Measurements from ENCODE around the gene WRAP53. TPM values are rescaled to one million over a fixed set of nuclear protein-coding genes. Genes with fewer than 3 reads are reported as not detected.

Gene WRAP53
- total RNA-seq, 2 donors from 2014 or later, result 3.7 to 6.1 TPM

DNA sequence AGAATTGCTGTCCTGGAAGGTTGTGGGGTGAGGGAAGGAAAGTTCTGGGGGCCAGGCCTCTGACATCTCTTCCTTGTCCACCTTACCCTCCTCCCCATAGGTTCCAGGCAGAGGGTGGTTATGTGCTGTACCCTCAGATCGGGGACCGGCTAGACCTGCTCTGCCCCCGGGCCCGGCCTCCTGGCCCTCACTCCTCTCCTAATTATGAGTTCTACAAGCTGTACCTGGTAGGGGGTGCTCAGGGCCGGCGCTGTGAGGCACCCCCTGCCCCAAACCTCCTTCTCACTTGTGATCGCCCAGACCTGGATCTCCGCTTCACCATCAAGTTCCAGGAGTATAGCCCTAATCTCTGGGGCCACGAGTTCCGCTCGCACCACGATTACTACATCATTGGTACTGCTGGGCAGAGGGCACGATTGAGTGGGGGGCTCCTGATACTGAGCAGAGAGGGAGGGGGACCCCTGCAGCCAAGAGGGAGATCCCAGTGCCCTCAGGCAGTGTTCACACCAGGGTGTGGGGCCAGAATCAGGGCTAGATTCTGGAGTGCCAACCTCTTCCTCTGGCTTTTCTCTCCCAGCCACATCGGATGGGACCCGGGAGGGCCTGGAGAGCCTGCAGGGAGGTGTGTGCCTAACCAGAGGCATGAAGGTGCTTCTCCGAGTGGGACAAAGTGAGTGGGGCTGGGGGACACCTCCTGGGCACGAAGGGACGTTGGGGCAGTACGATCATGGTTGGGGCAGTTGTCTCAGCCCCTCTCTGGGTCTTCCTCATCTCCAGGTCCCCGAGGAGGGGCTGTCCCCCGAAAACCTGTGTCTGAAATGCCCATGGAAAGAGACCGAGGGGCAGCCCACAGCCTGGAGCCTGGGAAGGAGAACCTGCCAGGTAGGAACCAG is 19.8 kb downstream of the WRAP53 start:
- TF ChIP-seq, protein P1, sequence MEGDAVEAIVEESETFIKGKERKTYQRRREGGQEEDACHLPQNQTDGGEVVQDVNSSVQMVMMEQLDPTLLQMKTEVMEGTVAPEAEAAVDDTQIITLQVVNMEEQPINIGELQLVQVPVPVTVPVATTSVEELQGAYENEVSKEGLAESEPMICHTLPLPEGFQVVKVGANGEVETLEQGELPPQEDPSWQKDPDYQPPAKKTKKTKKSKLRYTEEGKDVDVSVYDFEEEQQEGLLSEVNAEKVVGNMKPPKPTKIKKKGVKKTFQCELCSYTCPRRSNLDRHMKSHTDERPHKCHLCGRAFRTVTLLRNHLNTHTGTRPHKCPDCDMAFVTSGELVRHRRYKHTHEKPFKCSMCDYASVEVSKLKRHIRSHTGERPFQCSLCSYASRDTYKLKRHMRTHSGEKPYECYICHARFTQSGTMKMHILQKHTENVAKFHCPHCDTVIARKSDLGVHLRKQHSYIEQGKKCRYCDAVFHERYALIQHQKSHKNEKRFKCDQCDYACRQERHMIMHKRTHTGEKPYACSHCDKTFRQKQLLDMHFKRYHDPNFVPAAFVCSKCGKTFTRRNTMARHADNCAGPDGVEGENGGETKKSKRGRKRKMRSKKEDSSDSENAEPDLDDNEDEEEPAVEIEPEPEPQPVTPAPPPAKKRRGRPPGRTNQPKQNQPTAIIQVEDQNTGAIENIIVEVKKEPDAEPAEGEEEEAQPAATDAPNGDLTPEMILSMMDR (IDR thresholded peaks at IDR 0.05), result no peak
- no peaks in the 10 kb centered on the region for H3K9me3 ChIP-seq
- H3K27me3 ChIP-seq, result peaks cover 0 to 14% of the 10 kb centered on the region in 2 donors
- peaks cover 0 to 20% of the 10 kb centered on the region in 2 donors for H3K4me1 ChIP-seq
- H3K4me3 ChIP-seq, result no peak overlapping the region
- H3K27ac ChIP-seq, result no peak overlapping the region
- DNase-seq (ENCODE audit: low spot score), result no peak
- no peaks in the 10 kb centered on the region for H3K36me3 ChIP-seq

DNA sequence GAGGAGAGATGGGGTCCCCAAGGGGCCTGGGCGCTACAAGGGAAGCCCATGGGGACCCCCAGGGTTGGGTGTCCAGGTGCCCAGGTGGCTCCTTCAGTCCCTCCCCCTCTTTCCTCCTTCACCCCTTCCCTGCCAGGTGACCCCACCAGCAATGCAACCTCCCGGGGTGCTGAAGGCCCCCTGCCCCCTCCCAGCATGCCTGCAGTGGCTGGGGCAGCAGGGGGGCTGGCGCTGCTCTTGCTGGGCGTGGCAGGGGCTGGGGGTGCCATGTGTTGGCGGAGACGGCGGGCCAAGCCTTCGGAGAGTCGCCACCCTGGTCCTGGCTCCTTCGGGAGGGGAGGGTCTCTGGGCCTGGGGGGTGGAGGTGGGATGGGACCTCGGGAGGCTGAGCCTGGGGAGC is 20.8 kb downstream of the WRAP53 start:
- Histone ChIP-seq H3K9me3 (no peaks in the 10 kb centered on the region), H3K27me3 (peaks cover 0 to 14% of the 10 kb centered on the region in 2 donors), H3K4me3 (no peak overlapping the region), H3K27ac (no peak overlapping the region), H3K4me1 (peaks cover 0 to 15% of the 10 kb centered on the region in 2 donors), H3K36me3 (no peaks in the 10 kb centered on the region)
- TF ChIP-seq, protein P1 (IDR thresholded peaks at IDR 0.05), result no peak
- DNase-seq (ENCODE audit: low spot score), result no peak

DNA sequence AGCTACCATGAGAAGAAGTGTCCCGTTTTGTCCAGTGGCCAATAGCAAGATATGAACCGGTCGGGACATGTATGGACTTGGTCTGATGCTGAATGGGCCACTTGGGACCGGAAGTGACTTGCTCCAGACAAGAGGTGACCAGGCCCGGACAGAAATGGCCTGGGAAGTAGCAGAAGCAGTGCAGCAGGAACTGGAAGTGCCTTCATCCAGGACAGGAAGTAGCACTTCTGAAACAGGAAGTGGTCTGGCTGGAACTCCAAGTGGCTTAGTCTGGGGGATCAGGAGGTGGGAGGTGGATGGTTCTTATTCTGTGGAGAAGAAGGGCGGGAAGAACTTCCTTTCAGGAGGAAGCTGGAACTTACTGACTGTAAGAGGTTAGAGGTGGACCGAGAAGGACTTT is 22.0 kb downstream of the WRAP53 start:
- H3K27ac ChIP-seq, result no peak overlapping the region
- H3K4me1 ChIP-seq, result peaks cover 0 to 2% of the 10 kb centered on the region in 2 donors
- no peaks in the 10 kb centered on the region for H3K9me3 ChIP-seq
- TF ChIP-seq, protein P1 (IDR thresholded peaks at IDR 0.05), result no peak
- H3K36me3 ChIP-seq, result no peaks in the 10 kb centered on the region
- no peak overlapping the region for H3K4me3 ChIP-seq
- peaks cover 0 to 4% of the 10 kb centered on the region in 2 donors for H3K27me3 ChIP-seq
- DNase-seq (ENCODE audit: low spot score), result no peak

DNA sequence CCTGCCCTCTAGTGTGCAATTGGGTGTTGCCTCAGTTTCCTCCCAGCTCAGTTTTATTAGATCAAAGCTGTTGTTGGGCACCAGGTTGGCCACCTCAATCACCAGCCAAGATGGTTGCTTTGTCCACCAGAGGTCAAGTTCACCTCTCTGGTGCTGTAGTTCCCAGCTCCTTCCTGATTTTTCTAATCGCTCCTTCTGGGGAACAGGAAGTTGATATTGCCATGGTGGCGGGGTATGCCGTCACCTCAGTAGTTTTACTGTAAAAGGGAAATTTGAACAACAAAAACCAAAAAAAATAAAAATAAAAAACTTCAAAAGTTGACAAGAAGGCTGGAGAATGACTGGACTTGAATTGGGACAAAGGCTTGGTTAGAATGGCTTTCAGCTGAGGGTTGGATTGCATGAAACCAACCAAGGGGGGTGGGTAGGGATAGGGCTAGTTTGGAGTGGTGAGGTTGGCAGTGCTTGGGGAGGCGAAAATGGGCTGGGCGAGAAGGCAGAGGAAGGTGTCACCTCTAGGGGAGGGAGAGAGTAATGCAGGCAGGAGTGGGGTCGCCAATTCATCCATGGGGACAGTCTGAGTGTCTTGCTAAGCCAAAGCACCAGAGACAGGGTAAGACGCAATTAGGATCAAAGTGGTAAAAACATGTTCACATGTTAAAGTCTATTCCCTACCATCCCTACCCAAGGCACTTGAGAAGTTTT is 22.9 kb downstream of the WRAP53 start:
- H3K4me3 ChIP-seq, result no peak overlapping the region
- no peak for DNase-seq (ENCODE audit: low spot score)
- H3K27ac ChIP-seq, result no peak overlapping the region
- no peaks in the 10 kb centered on the region for H3K9me3 ChIP-seq
- H3K27me3 ChIP-seq, result no peaks in the 10 kb centered on the region
- H3K4me1 ChIP-seq, result peaks cover 0 to 2% of the 10 kb centered on the region in 2 donors
- H3K36me3 ChIP-seq, result no peaks in the 10 kb centered on the region
- TF ChIP-seq, protein P1 (IDR thresholded peaks at IDR 0.05), result no peak

DNA sequence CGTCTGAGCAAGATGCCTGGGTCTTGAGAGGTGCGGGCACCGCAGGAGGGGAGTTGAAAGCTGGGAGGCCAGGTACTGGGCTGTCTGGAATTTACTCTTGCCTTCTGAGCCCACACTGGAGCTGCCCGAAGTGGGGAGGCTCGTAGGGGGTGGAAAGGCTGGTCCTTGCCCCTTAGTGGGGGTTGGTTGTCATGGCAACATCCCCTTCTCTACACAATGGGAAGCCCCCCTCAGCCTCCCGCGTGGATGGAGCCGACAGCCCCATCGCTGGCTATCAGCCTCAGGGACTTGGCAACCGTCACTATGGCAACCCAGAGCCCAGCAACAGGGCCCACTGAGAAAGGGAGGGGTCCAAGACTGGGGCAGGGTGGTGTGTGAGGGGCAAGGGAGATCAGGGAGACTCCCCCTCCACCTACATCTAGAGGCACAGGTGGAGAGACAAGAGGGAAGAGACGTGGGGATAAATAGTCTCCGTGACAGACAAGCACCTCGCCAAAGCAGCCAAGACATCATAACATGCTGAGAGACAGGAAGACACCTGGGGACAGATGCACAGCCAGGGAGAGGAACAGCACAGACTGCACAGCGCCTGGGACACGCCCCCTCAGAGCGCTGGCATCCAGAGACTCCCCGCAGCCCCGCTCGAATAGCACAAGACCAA is 24.0 kb downstream of the WRAP53 start:
- Histone ChIP-seq H3K27ac (no peak overlapping the region), H3K4me3 (no peak overlapping the region), H3K36me3 (no peaks in the 10 kb centered on the region), H3K27me3 (no peaks in the 10 kb centered on the region), H3K4me1 (peaks cover 0 to 13% of the 10 kb centered on the region in 2 donors), H3K9me3 (no peaks in the 10 kb centered on the region)
- DNase-seq (ENCODE audit: low spot score), result no peak
- TF ChIP-seq, protein P1 (IDR thresholded peaks at IDR 0.05), result no peak
